SK-N-SH treated with all-trans-retinoic acid at 6 μM for 48 hours (cell line): ENCODE measurements around the gene CACNG1.

Experiments
- CSDC2 ChIP-seq: fragments of 250-450 bp; sonication (Bioruptor Pico); IDR thresholded peaks from 2 replicates; pipeline ENCODE4 v1.5.0; 2020; ENCODE audit warnings: mild to moderate bottlenecking, moderate library complexity
- ISL1 ChIP-seq: fragments of 250-450 bp; sonication (Bioruptor Pico); IDR thresholded peaks from 2 replicates; pipeline ENCODE4 v2.1.2; 2022; ENCODE audit warnings: mild to moderate bottlenecking, moderate library complexity
- PATZ1 ChIP-seq: fragments of 250-450 bp; sonication (Bioruptor Pico); IDR thresholded peaks from 2 replicates; pipeline ENCODE4 v1.8.0; 2020; ENCODE audit warnings: mild to moderate bottlenecking, moderate library complexity, borderline replicate concordance
- RARB ChIP-seq: fragments of 250-450 bp; sonication (Bioruptor Pico); IDR thresholded peaks from 2 replicates; pipeline ENCODE4 v1.8.0; 2021; ENCODE audit warnings: mild to moderate bottlenecking, moderate library complexity
- SNAI2 ChIP-seq: fragments of 250-450 bp; sonication (Bioruptor Pico); IDR thresholded peaks from 2 replicates; pipeline ENCODE4 v1.5.0; 2020; ENCODE audit warnings: mild to moderate bottlenecking, moderate library complexity
- TCF4 ChIP-seq: fragments of 250-450 bp; sonication (Bioruptor Pico); IDR thresholded peaks from 2 replicates; pipeline ENCODE4 v1.8.0; 2021; ENCODE audit warnings: mild to moderate bottlenecking, moderate library complexity, borderline replicate concordance
- ZC3H10 ChIP-seq: fragments of 250-450 bp; sonication (Bioruptor Pico); IDR thresholded peaks from 2 replicates; pipeline ENCODE4 v1.5.1; 2021; ENCODE audit warnings: mild to moderate bottlenecking, moderate library complexity
- ZFP3 ChIP-seq: fragments of 250-450 bp; sonication (Bioruptor Pico); IDR thresholded peaks from 2 replicates; pipeline ENCODE4 v1.5.0; 2020; ENCODE audit warnings: mild to moderate bottlenecking, moderate library complexity
- ZNF70 ChIP-seq: fragments of 450-650 bp; formaldehyde crosslinking; IDR thresholded peaks from 2 replicates; pipeline ENCODE4 v1.5.0; 2020; ENCODE audit warnings: mild to moderate bottlenecking, moderate library complexity
- TF ChIP-seq, protein P1 (sequence below): fragments of 250-450 bp; sonication (Bioruptor Pico); IDR thresholded peaks from 2 replicates; pipeline ENCODE4 v1.5.1; 2021; ENCODE audit warnings: mild to moderate bottlenecking, moderate library complexity

DNA sequence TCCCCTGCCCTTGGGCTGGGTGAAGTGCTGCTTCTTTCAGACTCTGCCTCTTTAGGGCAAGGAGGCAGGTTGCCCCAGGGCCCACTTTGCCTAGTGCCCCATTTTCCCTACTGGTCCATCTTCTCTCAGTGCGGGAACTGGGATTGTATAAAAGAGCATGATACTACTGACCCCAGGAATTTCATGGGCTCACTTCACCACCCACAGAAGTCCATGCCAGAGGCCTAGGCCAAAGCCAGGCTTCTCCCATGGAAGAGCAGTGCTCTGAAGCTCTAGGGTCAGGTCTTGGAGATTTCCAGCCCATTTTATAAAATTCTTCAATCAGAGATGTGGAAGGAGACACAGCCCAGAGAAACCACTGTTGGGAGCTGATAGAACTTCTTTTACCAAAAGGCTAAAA lies 5.7 kb downstream of the CACNG1 start:
- TF ChIP-seq ZFP3 (CRISPR knock-in tag) (no peak), PATZ1 (CRISPR knock-in tag) (no peak), CSDC2 (CRISPR knock-in tag) (no peak), ZC3H10 (CRISPR knock-in tag) (no peak), ISL1 (CRISPR knock-in tag) (no peak), RARB (CRISPR knock-in tag) (no peak), ZNF70 (CRISPR knock-in tag) (no peak), TCF4 (CRISPR knock-in tag) (no peak), SNAI2 (CRISPR knock-in tag) (no peak)
- TF ChIP-seq, protein P1, sequence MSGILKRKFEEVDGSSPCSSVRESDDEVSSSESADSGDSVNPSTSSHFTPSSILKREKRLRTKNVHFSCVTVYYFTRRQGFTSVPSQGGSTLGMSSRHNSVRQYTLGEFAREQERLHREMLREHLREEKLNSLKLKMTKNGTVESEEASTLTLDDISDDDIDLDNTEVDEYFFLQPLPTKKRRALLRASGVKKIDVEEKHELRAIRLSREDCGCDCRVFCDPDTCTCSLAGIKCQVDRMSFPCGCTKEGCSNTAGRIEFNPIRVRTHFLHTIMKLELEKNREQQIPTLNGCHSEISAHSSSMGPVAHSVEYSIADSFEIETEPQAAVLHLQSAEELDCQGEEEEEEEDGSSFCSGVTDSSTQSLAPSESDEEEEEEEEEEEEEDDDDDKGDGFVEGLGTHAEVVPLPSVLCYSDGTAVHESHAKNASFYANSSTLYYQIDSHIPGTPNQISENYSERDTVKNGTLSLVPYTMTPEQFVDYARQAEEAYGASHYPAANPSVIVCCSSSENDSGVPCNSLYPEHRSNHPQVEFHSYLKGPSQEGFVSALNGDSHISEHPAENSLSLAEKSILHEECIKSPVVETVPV (CRISPR knock-in tag): no peak
